Measurements from ENCODE around the gene DCUN1D2.
A peak's percentile ranks its signal among the peaks of the same experiment; 100 is the strongest.
"Not testable (repeated sequence)": the region's sequence is repeated elsewhere in the genome, so short reads cannot be mapped to it uniquely, and the experiment has no call there.

Gene DCUN1D2

GRCh38 chr13:113490496-113491417 lies at the start of gene DCUN1D2:
TSS of gene DCUN1D2 (minus strand) at chr13:113490711. CDS start at chr13:113490669, 42 bp downstream.
- peak; percentile 72 for DNase-seq

- DNase-seq = no peak
Observed at GRCh38 chr13:113539822-113540221, 49.3 kb upstream of the DCUN1D2 start.

- DNase-seq = no peak
Observed at GRCh38 chr13:113539176-113539575, 48.7 kb upstream of the DCUN1D2 start.

GRCh38 chr13:113538689-113539058 lies 48.2 kb upstream of the DCUN1D2 start:
- no peak for DNase-seq

- no peak for DNase-seq
Observed at GRCh38 chr13:113537909-113538688, 47.6 kb upstream of the DCUN1D2 start.

GRCh38 chr13:113537205-113537604 lies 46.7 kb upstream of the DCUN1D2 start:
- no peak for DNase-seq

GRCh38 chr13:113536461-113537110 lies 46.1 kb upstream of the DCUN1D2 start:
- DNase-seq = no peak

GRCh38 chr13:113535381-113535781 lies 44.9 kb upstream of the DCUN1D2 start:
- DNase-seq = no peak

GRCh38 chr13:113534236-113534860 lies 43.8 kb upstream of the DCUN1D2 start:
- DNase-seq = no peak

- no peak for DNase-seq
Observed at GRCh38 chr13:113533161-113533840, 42.8 kb upstream of the DCUN1D2 start.

- no peak for DNase-seq
Observed at GRCh38 chr13:113532156-113532806, 41.8 kb upstream of the DCUN1D2 start.

- no peak for DNase-seq
Observed at GRCh38 chr13:113531041-113531873, 40.7 kb upstream of the DCUN1D2 start.

- no peak for DNase-seq
Observed at GRCh38 chr13:113528813-113529180, 38.3 kb upstream of the DCUN1D2 start.

GRCh38 chr13:113528101-113528812 lies 37.7 kb upstream of the DCUN1D2 start:
- no peak for DNase-seq

- no peak for DNase-seq
Observed at GRCh38 chr13:113527272-113527958, 36.9 kb upstream of the DCUN1D2 start.

GRCh38 chr13:113526466-113527220 lies 36.1 kb upstream of the DCUN1D2 start:
- DNase-seq = no peak

GRCh38 chr13:113522438-113522837 lies 31.9 kb upstream of the DCUN1D2 start:
- not testable (repeated sequence) for DNase-seq

- no peak for DNase-seq
Observed at GRCh38 chr13:113520571-113520970, 30.1 kb upstream of the DCUN1D2 start.

- no peak for DNase-seq
Observed at GRCh38 chr13:113519556-113519955, 29.0 kb upstream of the DCUN1D2 start.
